Hepatocyte (in vitro differentiated cells): ENCODE results near the gene ADAMTS2. TPM values are rescaled to one million over a fixed set of nuclear protein-coding genes. Genes with fewer than 3 reads are reported as not detected.

Experiments
- DNase-seq: peaks from one replicate; pipeline ENCODE4 v3.0.0-alpha.2; 2016; ENCODE audit warnings: low spot score
- H2AFZ ChIP-seq: fragments of 200-600 bp; sonication (generic); 2 replicates; pipeline ENCODE4 v1.6.0; 2016; ENCODE audit warnings: antibody characterized with exemption, mild to moderate bottlenecking
- H3K27ac ChIP-seq: fragments of 200-600 bp; sonication (generic); 2 replicates; pipeline ENCODE4 v1.5.1; 2016; ENCODE audit warnings: mild to moderate bottlenecking
- H3K27me3 ChIP-seq: fragments of 200-600 bp; sonication (generic); 2 replicates; pipeline ENCODE4 v1.6.1; 2016
- H3K36me3 ChIP-seq: fragments of 200-600 bp; sonication (generic); replicated peaks from 2 replicates; pipeline ENCODE4 v1.5.1; 2016; ENCODE audit warnings: low read depth; ENCODE audit not compliant: insufficient read depth
- H3K4me1 ChIP-seq: fragments of 200-600 bp; sonication (generic); 2 replicates; pipeline ENCODE4 v1.5.1; 2016; ENCODE audit warnings: mild to moderate bottlenecking, moderate library complexity; ENCODE audit not compliant: insufficient read depth
- H3K4me2 ChIP-seq: fragments of 200-600 bp; sonication (generic); 2 replicates; pipeline ENCODE4 v1.6.0; 2016
- H3K4me3 ChIP-seq: fragments of 200-600 bp; sonication (generic); 2 replicates; pipeline ENCODE4 v1.5.1; 2016; ENCODE audit warnings: mild to moderate bottlenecking
- H3K79me2 ChIP-seq: fragments of 200-600 bp; sonication (generic); 2 replicates; pipeline ENCODE4 v1.6.0; 2017; ENCODE audit warnings: mild to moderate bottlenecking
- H3K9me2 ChIP-seq: fragments of 200-600 bp; sonication (generic); replicated peaks from 2 replicates; pipeline ENCODE4 v1.6.0; 2017; ENCODE audit warnings: mild to moderate bottlenecking; ENCODE audit not compliant: insufficient read depth
- H3K9me3 ChIP-seq: fragments of 200-600 bp; sonication (generic); 2 replicates; pipeline ENCODE4 v1.5.1; 2016; ENCODE audit warnings: low read depth, mild to moderate bottlenecking
- H4K20me1 ChIP-seq: fragments of 200-600 bp; sonication (generic); 2 replicates; pipeline ENCODE4 v1.6.0; 2016; ENCODE audit warnings: mild to moderate bottlenecking; ENCODE audit not compliant: insufficient read depth, poor library complexity, severe bottlenecking
- CTCF ChIP-seq: fragments of 200-600 bp; sonication (generic); IDR thresholded peaks from 2 replicates; pipeline ENCODE4 v1.5.1; 2016; ENCODE audit warnings: antibody characterized with exemption, mild to moderate bottlenecking; ENCODE audit not compliant: poor library complexity
- EZH2 ChIP-seq: fragments of 200-600 bp; sonication (generic); IDR thresholded peaks from 2 replicates; pipeline ENCODE4 v1.6.1; 2016; ENCODE audit warnings: antibody characterized with exemption, mild to moderate bottlenecking, borderline replicate concordance
- EZH2phosphoT487 ChIP-seq: fragments of 200-600 bp; sonication (generic); IDR thresholded peaks from one replicate; pipeline ENCODE4 v1.6.1; 2018; ENCODE audit warnings: antibody characterized with exemption, mild to moderate bottlenecking, low read depth, moderate library complexity; ENCODE audit not compliant: unreplicated experiment, severe bottlenecking
- WGBS: methylation state at CpG from one replicate; pipeline ENCODE4 v1.1.6; 2016; ENCODE audit warnings: low lambda C conversion rate; ENCODE audit errors: missing lambda C conversion rate; 5-methylcytosine and 5-hydroxymethylcytosine counted together
- polyA plus RNA-seq: library from polyadenylated mRNA; unstranded; fragments of >200 nt; fragmentation: Nextera tagmentation; extraction: Ambion mirVana; gene quantifications from 2 replicates; pipeline ENCODE4 v1.2.1, GENCODE V29; 2016
- total RNA-seq: library from RNA; depleted of rRNA; stranded (reverse); fragments of >200 nt; gene quantifications from 2 replicates; pipeline ENCODE4 v1.2.3, GENCODE V29; 2014

The ADAMTS2 gene
- total and polyA plus RNA-seq, 2 experiments from 2014 or later = 55.4 to 78.8 TPM

- no peak overlapping the region for H2AFZ ChIP-seq
- H3K27me3 ChIP-seq = peaks cover 14% of the 10 kb centered on the region
- no peak for DNase-seq
- peaks cover 31% of the 10 kb centered on the region for H4K20me1 ChIP-seq
- H3K4me3 ChIP-seq = no peak overlapping the region
- no peaks in the 10 kb centered on the region for H3K9me3 ChIP-seq
- no peak overlapping the region for H3K4me2 ChIP-seq
- H3K36me3 ChIP-seq = no peaks in the 10 kb centered on the region
- peaks cover 20% of the 10 kb centered on the region for H3K79me2 ChIP-seq
- WGBS = 83% methylated on average over 23 of the region's 23 CpGs
- no peaks in the 10 kb centered on the region for H3K9me2 ChIP-seq
- no peak overlapping the region for H3K27ac ChIP-seq
- TF ChIP-seq EZH2phosphoT487 (no peak), CTCF (no peak), EZH2 (no peak)
- peaks cover 3% of the 10 kb centered on the region for H3K4me1 ChIP-seq
Measured at GRCh38 chr5:179337796-179338676, 7.2 kb downstream of the ADAMTS2 start.

- no peak overlapping the region for H2AFZ ChIP-seq
- H3K9me2 ChIP-seq = no peaks in the 10 kb centered on the region
- WGBS = 89% methylated on average over 24 of the region's 25 CpGs
- no peaks in the 10 kb centered on the region for H3K9me3 ChIP-seq
- no peak overlapping the region for H3K27ac ChIP-seq
- peaks cover 5% of the 10 kb centered on the region for H3K27me3 ChIP-seq
- H4K20me1 ChIP-seq = peaks cover 23% of the 10 kb centered on the region
- no peak overlapping the region for H3K4me2 ChIP-seq
- H3K4me1 ChIP-seq = peaks cover 3% of the 10 kb centered on the region
- no peaks in the 10 kb centered on the region for H3K36me3 ChIP-seq
- TF ChIP-seq CTCF (no peak), EZH2phosphoT487 (no peak), EZH2 (no peak)
- no peak overlapping the region for H3K4me3 ChIP-seq
- peaks cover 17% of the 10 kb centered on the region for H3K79me2 ChIP-seq
- DNase-seq = no peak
Measured at GRCh38 chr5:179336871-179337795, 8.1 kb downstream of the ADAMTS2 start.

DNA sequence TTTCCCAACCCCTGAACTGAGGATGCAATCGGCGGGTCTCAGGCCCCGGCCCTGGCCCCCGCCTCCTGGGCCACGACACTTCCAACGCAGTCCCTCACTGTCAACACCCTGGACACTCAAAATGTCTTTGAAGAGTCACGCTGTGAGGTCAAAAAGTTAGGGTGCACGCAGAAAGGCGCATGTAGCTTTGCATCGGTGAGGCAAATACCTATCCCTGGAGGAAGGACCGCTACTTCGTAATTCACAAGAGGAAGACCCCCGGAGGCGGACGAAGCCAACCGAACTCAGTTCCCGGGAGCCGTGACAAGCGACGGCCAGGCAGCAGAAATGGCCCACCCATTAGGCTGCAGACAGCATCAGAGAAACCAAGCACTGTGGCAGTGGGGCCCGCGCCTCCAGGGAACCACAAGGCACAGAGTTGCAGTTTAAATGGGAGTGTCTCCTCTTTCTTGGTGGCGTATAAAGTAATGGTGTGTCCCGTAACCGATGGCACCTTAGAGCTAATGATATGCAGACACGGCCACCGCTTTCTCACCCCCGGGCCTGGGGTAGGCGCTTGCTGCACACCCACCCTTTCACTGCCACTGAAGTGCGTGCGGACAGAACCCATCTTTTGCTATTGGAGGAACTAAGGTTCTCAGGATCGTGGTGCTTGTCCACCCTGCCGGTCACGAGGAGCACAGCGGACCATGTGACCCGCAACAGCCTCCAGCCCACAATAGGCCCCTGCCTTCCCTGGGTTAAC is 9.0 kb downstream of the ADAMTS2 start:
- H4K20me1 ChIP-seq = peaks cover 21% of the 10 kb centered on the region
- no peaks in the 10 kb centered on the region for H3K9me3 ChIP-seq
- no peak for DNase-seq
- no peaks in the 10 kb centered on the region for H3K9me2 ChIP-seq
- H3K4me3 ChIP-seq = no peak overlapping the region
- no peak overlapping the region for H3K27ac ChIP-seq
- no peak overlapping the region for H2AFZ ChIP-seq
- peaks cover 11% of the 10 kb centered on the region for H3K79me2 ChIP-seq
- H3K36me3 ChIP-seq = no peaks in the 10 kb centered on the region
- no peaks in the 10 kb centered on the region for H3K27me3 ChIP-seq
- H3K4me1 ChIP-seq = peaks cover 3% of the 10 kb centered on the region
- no peak overlapping the region for H3K4me2 ChIP-seq
- TF ChIP-seq EZH2phosphoT487 (no peak), CTCF (no peak), EZH2 (no peak)
- WGBS = 90% methylated on average over 36 of the region's 36 CpGs
